Stimulated activated naive CD8-positive, alpha-beta T cell treated with anti-CD3 and anti-CD28 coated beads, Interleukin-15, amount 100 ng/mL, for 72 hours (primary cell): ENCODE data around the gene CSRNP3.

ENCODE experiments used
- ATAC-seq: fragments of 150-1000 bp; cut with Tn5 transposase; 2 replicates; pipeline ENCODE4 v1.10.0; 2021; ENCODE audit warnings: mild to moderate bottlenecking, moderate library complexity
- DNase-seq, 2 donors: peaks; one replicate each; pipeline ENCODE4 v3.0.0; 2021 to 2022
- H3K27ac Mint-ChIP-seq, 2 donors: one replicate each; pipeline ENCODE4 v1.8.0; 2022; ENCODE audit warnings: mild to moderate bottlenecking in 2 of 2, mixed read lengths in 2 of 2, moderate library complexity in 2 of 2
- H3K27me3 Mint-ChIP-seq: one replicate; pipeline ENCODE4 v1.8.0; 2022; ENCODE audit warnings: mixed read lengths
- H3K4me1 Mint-ChIP-seq: one replicate; pipeline ENCODE4 v1.8.0; 2022; ENCODE audit warnings: mild to moderate bottlenecking, mixed read lengths
- H3K4me3 Mint-ChIP-seq, 2 donors: one replicate each; pipeline ENCODE4 v1.8.0; 2022; ENCODE audit warnings: mild to moderate bottlenecking in 2 of 2, mixed read lengths in 2 of 2, moderate library complexity in 1 of 2
- H3K9me3 Mint-ChIP-seq, 2 donors: one replicate each; pipeline ENCODE4 v1.8.0; 2022; ENCODE audit warnings: mixed read lengths in 2 of 2

Gene CSRNP3

GRCh38 chr2:165560377-165560988, 91.0 kb downstream of the CSRNP3 start:
- no peak overlapping the region for H3K27ac Mint-ChIP-seq
- H3K9me3 Mint-ChIP-seq: no peaks in the 10 kb centered on the region
- no peak overlapping the region for H3K4me3 Mint-ChIP-seq
- ATAC-seq: no peak
- H3K27me3 Mint-ChIP-seq: no peaks in the 10 kb centered on the region
- DNase-seq: no peak
- no peaks in the 10 kb centered on the region for H3K4me1 Mint-ChIP-seq

GRCh38 chr2:165561516-165561915, 92.0 kb downstream of the CSRNP3 start:
- H3K4me3 Mint-ChIP-seq: no peak overlapping the region
- H3K9me3 Mint-ChIP-seq: no peaks in the 10 kb centered on the region
- no peaks in the 10 kb centered on the region for H3K27me3 Mint-ChIP-seq
- no peaks in the 10 kb centered on the region for H3K4me1 Mint-ChIP-seq
- DNase-seq (no peak), ATAC-seq (no peak)
- no peak overlapping the region for H3K27ac Mint-ChIP-seq

GRCh38 chr2:165562233-165562632, 92.7 kb downstream of the CSRNP3 start:
- ATAC-seq: no peak
- Mint-ChIP-seq H3K4me3 (no peak overlapping the region), H3K27ac (no peak overlapping the region), H3K27me3 (no peaks in the 10 kb centered on the region), H3K9me3 (no peaks in the 10 kb centered on the region), H3K4me1 (no peaks in the 10 kb centered on the region)
- DNase-seq: no peak

GRCh38 chr2:165563468-165564225, 94.1 kb downstream of the CSRNP3 start:
- no peak for DNase-seq
- Mint-ChIP-seq H3K4me1 (no peaks in the 10 kb centered on the region), H3K27ac (no peak overlapping the region), H3K4me3 (no peak overlapping the region), H3K27me3 (peaks cover 6% of the 10 kb centered on the region), H3K9me3 (no peaks in the 10 kb centered on the region)
- no peak for ATAC-seq

- no peaks in the 10 kb centered on the region for H3K4me1 Mint-ChIP-seq
- DNase-seq: no peak
- no peaks in the 10 kb centered on the region for H3K9me3 Mint-ChIP-seq
- H3K27me3 Mint-ChIP-seq: peaks cover 6% of the 10 kb centered on the region
- no peak overlapping the region for H3K4me3 Mint-ChIP-seq
- ATAC-seq: no peak
- H3K27ac Mint-ChIP-seq: no peak overlapping the region
Observed at GRCh38 chr2:165566008-165566407, 96.5 kb downstream of the CSRNP3 start.

GRCh38 chr2:165567273-165567672, 97.8 kb downstream of the CSRNP3 start:
- Mint-ChIP-seq H3K9me3 (no peaks in the 10 kb centered on the region), H3K4me1 (no peaks in the 10 kb centered on the region), H3K27ac (no peak overlapping the region), H3K4me3 (no peak overlapping the region), H3K27me3 (peaks cover 6% of the 10 kb centered on the region)
- DNase-seq: no peak
- ATAC-seq: no peak

- Mint-ChIP-seq H3K27me3 (peaks cover 6% of the 10 kb centered on the region), H3K4me3 (no peak overlapping the region), H3K4me1 (no peaks in the 10 kb centered on the region), H3K27ac (no peak overlapping the region), H3K9me3 (no peaks in the 10 kb centered on the region)
- ATAC-seq: no peak
- DNase-seq: no peak
Observed at GRCh38 chr2:165568361-165568760, 98.9 kb downstream of the CSRNP3 start.

- Mint-ChIP-seq H3K9me3 (no peaks in the 10 kb centered on the region), H3K27ac (no peak overlapping the region), H3K4me3 (no peak overlapping the region), H3K4me1 (no peaks in the 10 kb centered on the region), H3K27me3 (peaks cover 6% of the 10 kb centered on the region)
- DNase-seq (no peak), ATAC-seq (no peak)
Observed at GRCh38 chr2:165571477-165571876, 102.0 kb downstream of the CSRNP3 start.

GRCh38 chr2:165572151-165572550, 102.7 kb downstream of the CSRNP3 start:
- H3K4me1 Mint-ChIP-seq: no peaks in the 10 kb centered on the region
- ATAC-seq (no peak), DNase-seq (no peak)
- H3K27me3 Mint-ChIP-seq: peaks cover 6% of the 10 kb centered on the region
- no peaks in the 10 kb centered on the region for H3K9me3 Mint-ChIP-seq
- H3K4me3 Mint-ChIP-seq: no peak overlapping the region
- H3K27ac Mint-ChIP-seq: no peak overlapping the region

- no peaks in the 10 kb centered on the region for H3K27me3 Mint-ChIP-seq
- no peaks in the 10 kb centered on the region for H3K9me3 Mint-ChIP-seq
- H3K4me3 Mint-ChIP-seq: no peak overlapping the region
- no peak for ATAC-seq
- no peak overlapping the region for H3K27ac Mint-ChIP-seq
- H3K4me1 Mint-ChIP-seq: no peaks in the 10 kb centered on the region
- DNase-seq: no peak
Observed at GRCh38 chr2:165573534-165574461, 104.3 kb downstream of the CSRNP3 start.

- no peak for ATAC-seq
- DNase-seq: no peak
- Mint-ChIP-seq H3K4me3 (no peak overlapping the region), H3K9me3 (no peaks in the 10 kb centered on the region), H3K27me3 (no peaks in the 10 kb centered on the region), H3K27ac (no peak overlapping the region), H3K4me1 (no peaks in the 10 kb centered on the region)
Observed at GRCh38 chr2:165575044-165575615, 105.6 kb downstream of the CSRNP3 start.

- Mint-ChIP-seq H3K4me1 (no peaks in the 10 kb centered on the region), H3K27me3 (no peaks in the 10 kb centered on the region), H3K4me3 (no peak overlapping the region), H3K27ac (no peak overlapping the region), H3K9me3 (no peaks in the 10 kb centered on the region)
- DNase-seq: no peak
- no peak for ATAC-seq
Observed at GRCh38 chr2:165576409-165577154, 107.1 kb downstream of the CSRNP3 start.

- no peaks in the 10 kb centered on the region for H3K4me1 Mint-ChIP-seq
- ATAC-seq (no peak), DNase-seq (no peak)
- H3K27me3 Mint-ChIP-seq: no peaks in the 10 kb centered on the region
- H3K9me3 Mint-ChIP-seq: no peaks in the 10 kb centered on the region
- no peak overlapping the region for H3K4me3 Mint-ChIP-seq
- no peak overlapping the region for H3K27ac Mint-ChIP-seq
Observed at GRCh38 chr2:165582409-165582808, 112.9 kb downstream of the CSRNP3 start.

- Mint-ChIP-seq H3K27ac (no peak overlapping the region), H3K9me3 (no peaks in the 10 kb centered on the region), H3K27me3 (no peaks in the 10 kb centered on the region), H3K4me3 (no peak overlapping the region), H3K4me1 (no peaks in the 10 kb centered on the region)
- no peak for DNase-seq
- no peak for ATAC-seq
Observed at GRCh38 chr2:165582863-165583506, 113.5 kb downstream of the CSRNP3 start.
